ENCODE data around the gene SLC16A1. TPM values are rescaled to one million over a fixed set of nuclear protein-coding genes. Genes with fewer than 3 reads are reported as not detected.
A peak's percentile ranks its signal among the peaks of the same experiment; 100 is the strongest.

Gene SLC16A1
- total RNA-seq, 2 donors from 2014 or later = 55.6 to 70.5 TPM

DNA sequence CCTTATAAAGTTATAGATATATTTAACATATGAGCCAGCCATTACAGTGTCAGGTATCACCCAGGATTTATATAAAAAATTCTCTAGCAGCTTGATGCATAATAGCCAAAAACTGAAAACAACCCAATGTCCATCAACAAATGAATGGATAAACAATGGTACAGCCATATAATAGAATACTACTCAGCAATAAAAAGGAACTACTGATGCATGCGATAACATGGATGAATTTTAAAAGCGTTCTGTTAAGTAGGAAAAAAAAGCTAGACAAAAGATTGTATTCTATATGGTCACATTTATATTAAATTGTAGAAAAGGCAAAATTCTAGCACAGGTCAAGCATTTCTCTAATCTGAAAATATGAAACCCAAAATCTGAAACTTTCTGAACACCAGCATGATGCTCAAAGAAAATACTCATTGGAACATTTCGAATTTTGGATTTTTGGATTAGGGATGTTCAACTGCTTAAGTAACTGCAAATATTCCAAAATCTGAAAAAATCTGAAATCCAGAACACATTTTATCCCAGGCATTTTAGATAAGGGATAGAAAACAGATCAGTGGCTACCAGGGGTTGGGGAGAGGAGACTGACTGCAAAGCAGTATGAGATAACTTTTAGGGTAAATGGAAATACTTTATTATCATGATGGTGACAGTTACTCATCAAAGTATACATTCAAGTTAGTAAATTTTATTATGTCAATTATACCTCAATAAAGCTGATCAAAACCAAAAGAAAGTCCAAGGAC, 22.0 kb downstream of the SLC16A1 start:
- Mint-ChIP-seq H3K27ac (peak overlapping the region; percentile 80), H3K9me3 (no peaks in the 10 kb centered on the region), H3K27me3 (ENCODE audit: low read depth) (no peaks in the 10 kb centered on the region), H3K36me3 (ENCODE audit: insufficient read depth in 2 of 2) (peaks cover 4 to 9% of the 10 kb centered on the region in 2 donors), H3K4me1 (ENCODE audit: low read depth) (peaks cover 47% of the 10 kb centered on the region), H3K4me3 (peak overlapping the region; percentile 47 to 60)
- ATAC-seq (replicated peaks in 1 of 2) = no peak
- DNase-seq = no peak

GRCh38 chr1:112929979-112930378, 26.0 kb downstream of the SLC16A1 start:
- peaks cover 12% of the 10 kb centered on the region for H3K4me1 Mint-ChIP-seq (ENCODE audit: low read depth)
- DNase-seq = no peak

DNA sequence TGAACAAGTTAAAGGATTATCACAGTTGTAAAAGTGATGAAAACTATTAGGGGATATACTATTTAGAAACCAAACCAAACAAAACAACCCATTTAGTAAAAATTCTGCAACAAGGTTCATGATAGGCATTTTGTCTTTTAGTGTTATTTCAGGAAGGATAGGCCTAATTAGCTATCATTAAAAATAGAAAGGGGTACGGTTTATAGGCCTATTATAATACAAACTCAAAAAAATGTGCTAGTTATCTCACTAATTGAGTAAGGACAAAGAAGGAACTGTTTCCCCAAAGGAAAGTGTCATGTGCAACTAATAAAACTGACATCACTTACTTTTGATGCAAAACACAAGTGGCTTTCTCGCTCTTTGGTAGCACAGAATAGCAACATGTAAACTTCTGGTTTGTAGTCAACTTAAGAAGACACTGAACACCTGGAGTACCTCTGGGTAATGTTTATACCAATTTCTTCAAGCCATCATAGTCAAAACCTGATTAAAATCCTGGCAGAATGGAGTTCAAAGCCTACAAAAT, 28.5 kb downstream of the SLC16A1 start:
- DNase-seq = no peak
- H3K4me3 Mint-ChIP-seq = no peak overlapping the region
- H3K36me3 Mint-ChIP-seq (ENCODE audit: insufficient read depth in 2 of 2) = peaks cover 4 to 25% of the 10 kb centered on the region in 2 donors
- no peak for ATAC-seq (replicated peaks in 1 of 2)
- no peaks in the 10 kb centered on the region for H3K9me3 Mint-ChIP-seq
- H3K27me3 Mint-ChIP-seq (ENCODE audit: low read depth) = no peaks in the 10 kb centered on the region
- no peaks in the 10 kb centered on the region for H3K4me1 Mint-ChIP-seq (ENCODE audit: low read depth)
- H3K27ac Mint-ChIP-seq = peak overlapping the region; percentile 24

More at GRCh38 chr1:112929979-112930378, 26.0 kb downstream of the SLC16A1 start:
- ATAC-seq (replicated peaks in 1 of 2) = no peak
- peaks cover 5 to 24% of the 10 kb centered on the region in 2 donors for H3K36me3 Mint-ChIP-seq (ENCODE audit: insufficient read depth in 2 of 2)
- H3K9me3 Mint-ChIP-seq = no peaks in the 10 kb centered on the region
- no peak overlapping the region for H3K4me3 Mint-ChIP-seq
- H3K27me3 Mint-ChIP-seq (ENCODE audit: low read depth) = no peaks in the 10 kb centered on the region
- H3K27ac Mint-ChIP-seq = no peak overlapping the region

DNA sequence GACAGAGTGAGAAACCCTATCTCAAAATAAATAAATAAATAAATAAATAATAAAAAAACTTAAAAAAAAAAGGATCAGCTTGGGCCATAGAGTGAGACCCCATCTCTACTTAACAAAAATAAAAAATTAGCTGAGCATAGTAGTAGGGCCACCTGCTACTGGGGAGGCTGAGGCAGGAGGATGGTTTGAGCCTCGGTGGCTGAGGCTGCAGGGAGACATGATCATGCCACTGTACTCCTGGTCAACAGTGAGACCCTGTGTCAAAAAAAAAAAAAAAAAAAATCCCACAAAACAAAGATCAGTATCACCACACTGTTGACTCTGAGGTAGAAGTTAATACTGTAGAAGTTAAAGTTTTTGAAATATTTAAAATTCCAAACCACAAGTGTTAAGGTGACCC, 29.1 kb downstream of the SLC16A1 start:
- DNase-seq = no peak
- ATAC-seq (replicated peaks in 1 of 2) = no peak
- Mint-ChIP-seq H3K4me1 (ENCODE audit: low read depth) (no peaks in the 10 kb centered on the region), H3K36me3 (ENCODE audit: insufficient read depth in 2 of 2) (peaks cover 4 to 28% of the 10 kb centered on the region in 2 donors), H3K27me3 (ENCODE audit: low read depth) (no peaks in the 10 kb centered on the region), H3K4me3 (no peak overlapping the region), H3K9me3 (no peaks in the 10 kb centered on the region), H3K27ac (peak overlapping the region; percentile 24)

DNA sequence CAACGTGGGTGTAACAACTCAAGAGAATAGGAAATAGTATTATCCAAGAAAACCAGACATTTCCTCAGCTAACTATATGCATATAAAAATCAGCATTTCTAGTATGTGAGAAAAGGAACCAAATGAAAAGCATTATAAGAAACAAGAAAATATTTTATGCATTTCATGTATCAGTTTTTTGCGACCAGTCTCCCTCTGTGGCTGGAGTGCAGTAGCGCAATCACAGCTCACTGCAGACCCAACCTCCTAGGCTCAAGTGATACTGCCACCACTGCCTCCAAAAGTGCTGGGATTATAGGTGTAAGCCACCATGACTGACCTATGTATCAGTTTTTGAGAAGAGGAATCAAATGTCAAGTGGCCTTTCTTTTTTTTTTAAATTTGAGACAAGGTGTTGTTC, 31.0 kb downstream of the SLC16A1 start:
- H3K27ac Mint-ChIP-seq = no peak overlapping the region
- H3K36me3 Mint-ChIP-seq (ENCODE audit: insufficient read depth in 2 of 2) = peaks cover 5 to 30% of the 10 kb centered on the region in 2 donors
- no peak for DNase-seq

GRCh38 chr1:112923959-112924349, 32.0 kb downstream of the SLC16A1 start:
- no peaks in the 10 kb centered on the region for H3K9me3 Mint-ChIP-seq
- DNase-seq = no peak
- peaks cover 4 to 28% of the 10 kb centered on the region in 2 donors for H3K36me3 Mint-ChIP-seq (ENCODE audit: insufficient read depth in 2 of 2)
- ATAC-seq (replicated peaks in 1 of 2) = no peak
- H3K4me1 Mint-ChIP-seq (ENCODE audit: low read depth) = no peaks in the 10 kb centered on the region
- H3K4me3 Mint-ChIP-seq = no peak overlapping the region
- no peak overlapping the region for H3K27ac Mint-ChIP-seq
- H3K27me3 Mint-ChIP-seq (ENCODE audit: low read depth) = no peaks in the 10 kb centered on the region

More for the DNA sequence above, 31.0 kb downstream of the SLC16A1 start:
- Mint-ChIP-seq H3K9me3 (no peaks in the 10 kb centered on the region), H3K4me3 (no peak overlapping the region), H3K27me3 (ENCODE audit: low read depth) (no peaks in the 10 kb centered on the region), H3K4me1 (ENCODE audit: low read depth) (no peaks in the 10 kb centered on the region)
- ATAC-seq (replicated peaks in 1 of 2) = no peak

GRCh38 chr1:112923234-112923958, 32.6 kb downstream of the SLC16A1 start:
- no peak overlapping the region for H3K4me3 Mint-ChIP-seq
- no peaks in the 10 kb centered on the region for H3K27me3 Mint-ChIP-seq (ENCODE audit: low read depth)
- ATAC-seq (replicated peaks in 1 of 2) = no peak
- H3K36me3 Mint-ChIP-seq (ENCODE audit: insufficient read depth in 2 of 2) = peaks cover 3 to 28% of the 10 kb centered on the region in 2 donors
- no peak overlapping the region for H3K27ac Mint-ChIP-seq
- no peaks in the 10 kb centered on the region for H3K4me1 Mint-ChIP-seq (ENCODE audit: low read depth)
- DNase-seq = no peak
- no peaks in the 10 kb centered on the region for H3K9me3 Mint-ChIP-seq

DNA sequence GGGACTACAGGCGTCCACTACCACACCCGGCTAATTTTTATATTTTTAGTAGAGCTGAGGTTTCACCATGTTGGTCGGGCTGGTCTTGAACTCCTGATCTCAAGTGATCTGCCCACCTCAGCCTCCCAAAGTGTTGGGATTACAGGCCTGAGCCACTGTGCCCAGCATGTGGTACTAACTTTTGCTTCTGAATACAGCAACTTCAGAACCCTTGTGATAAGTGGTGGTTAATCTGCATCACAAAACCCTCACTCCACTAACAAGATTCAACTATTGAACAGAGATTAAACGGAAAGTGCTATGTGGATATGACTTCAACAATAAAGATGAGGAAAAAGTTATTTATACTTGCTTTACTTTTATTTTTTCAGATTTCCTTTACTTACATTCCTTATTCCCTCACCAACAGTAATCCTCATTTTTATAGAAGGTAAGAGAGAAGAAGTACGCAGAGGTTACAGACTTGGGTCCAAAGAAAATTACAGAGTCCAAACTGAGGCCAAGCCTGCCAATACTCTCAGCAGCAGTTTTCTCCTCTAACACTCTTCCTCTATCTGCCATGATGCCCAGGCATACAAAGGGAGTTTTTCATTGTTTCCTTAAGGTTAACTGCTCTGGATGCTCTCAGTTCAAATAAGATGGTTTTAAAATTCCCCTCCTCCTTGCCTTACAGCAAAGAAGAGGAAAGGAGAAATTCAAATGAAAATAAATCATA, 44.3 kb downstream of the SLC16A1 start:
- H3K27me3 Mint-ChIP-seq (ENCODE audit: low read depth) = no peaks in the 10 kb centered on the region
- H3K9me3 Mint-ChIP-seq = no peaks in the 10 kb centered on the region
- H3K36me3 Mint-ChIP-seq (ENCODE audit: insufficient read depth in 2 of 2) = peaks cover 5 to 11% of the 10 kb centered on the region in 2 donors
- no peak overlapping the region for H3K4me3 Mint-ChIP-seq
- no peak for DNase-seq
- H3K4me1 Mint-ChIP-seq (ENCODE audit: low read depth) = no peaks in the 10 kb centered on the region
- H3K27ac Mint-ChIP-seq = no peak overlapping the region
- no peak for ATAC-seq (replicated peaks in 1 of 2)

GRCh38 chr1:112909847-112910246, 46.1 kb downstream of the SLC16A1 start:
- ATAC-seq (replicated peaks in 1 of 2) = no peak
- Mint-ChIP-seq H3K4me1 (ENCODE audit: low read depth) (peaks cover 16% of the 10 kb centered on the region), H3K27me3 (ENCODE audit: low read depth) (no peaks in the 10 kb centered on the region), H3K4me3 (no peak overlapping the region), H3K9me3 (no peaks in the 10 kb centered on the region), H3K36me3 (ENCODE audit: insufficient read depth in 2 of 2) (peaks cover 2 to 6% of the 10 kb centered on the region in 2 donors), H3K27ac (no peak overlapping the region)
- no peak for DNase-seq

- no peaks in the 10 kb centered on the region for H3K27me3 Mint-ChIP-seq (ENCODE audit: low read depth)
- ATAC-seq (replicated peaks in 1 of 2) (no peak), DNase-seq (no peak)
- no peaks in the 10 kb centered on the region for H3K9me3 Mint-ChIP-seq
- no peak overlapping the region for H3K27ac Mint-ChIP-seq
- no peak overlapping the region for H3K4me3 Mint-ChIP-seq
- H3K36me3 Mint-ChIP-seq (ENCODE audit: insufficient read depth in 2 of 2) = peaks cover 0 to 2% of the 10 kb centered on the region in 2 donors
- peaks cover 35% of the 10 kb centered on the region for H3K4me1 Mint-ChIP-seq (ENCODE audit: low read depth)
Measured at GRCh38 chr1:112906150-112906698, 49.8 kb downstream of the SLC16A1 start.

DNA sequence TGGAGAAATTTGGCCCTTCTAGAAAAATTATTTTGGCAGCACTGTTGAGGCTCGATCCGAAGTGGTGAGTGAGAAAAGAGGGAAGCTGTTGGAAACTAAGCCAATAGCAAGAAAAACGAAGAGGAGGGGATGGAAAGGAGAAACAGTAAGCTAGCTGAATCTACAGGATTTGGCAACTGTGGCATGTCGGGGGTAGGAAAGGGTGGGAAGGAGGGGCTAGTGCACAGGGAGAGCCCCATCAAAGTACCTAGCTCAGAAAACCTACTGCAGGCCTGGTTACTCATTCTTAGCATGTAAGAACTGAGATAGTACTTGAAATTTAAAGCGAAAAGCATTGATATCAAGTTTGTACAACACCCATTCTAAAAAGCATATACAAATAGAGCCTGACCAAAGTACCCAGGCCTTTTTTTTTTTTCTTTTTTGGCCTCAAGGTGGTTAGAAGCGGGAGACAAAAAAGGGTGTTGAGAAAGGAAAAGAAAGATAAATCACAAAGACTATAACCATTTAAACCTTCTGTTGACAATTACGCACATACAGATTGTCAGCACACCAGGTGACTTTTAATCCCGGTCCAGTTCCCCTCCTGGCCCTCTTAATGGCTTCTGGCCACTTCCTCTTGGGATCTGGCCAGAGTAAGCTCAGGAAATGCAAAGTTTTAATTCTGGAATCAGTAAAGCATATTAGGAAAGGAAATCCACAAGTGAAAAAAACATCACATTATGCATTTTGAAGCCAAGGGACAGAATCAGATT, 50.4 kb downstream of the SLC16A1 start:
- Mint-ChIP-seq H3K4me1 (ENCODE audit: low read depth) (peaks cover 35% of the 10 kb centered on the region), H3K27ac (peak overlapping the region; percentile 29), H3K9me3 (no peaks in the 10 kb centered on the region), H3K27me3 (ENCODE audit: low read depth) (no peaks in the 10 kb centered on the region), H3K4me3 (peak overlapping the region in 1 of 2 donors; percentile 1), H3K36me3 (ENCODE audit: insufficient read depth in 2 of 2) (peaks cover 0 to 2% of the 10 kb centered on the region in 2 donors)
- ATAC-seq (replicated peaks in 1 of 2) = peak in 1 of 2 donors; percentile 42
- no peak for DNase-seq

DNA sequence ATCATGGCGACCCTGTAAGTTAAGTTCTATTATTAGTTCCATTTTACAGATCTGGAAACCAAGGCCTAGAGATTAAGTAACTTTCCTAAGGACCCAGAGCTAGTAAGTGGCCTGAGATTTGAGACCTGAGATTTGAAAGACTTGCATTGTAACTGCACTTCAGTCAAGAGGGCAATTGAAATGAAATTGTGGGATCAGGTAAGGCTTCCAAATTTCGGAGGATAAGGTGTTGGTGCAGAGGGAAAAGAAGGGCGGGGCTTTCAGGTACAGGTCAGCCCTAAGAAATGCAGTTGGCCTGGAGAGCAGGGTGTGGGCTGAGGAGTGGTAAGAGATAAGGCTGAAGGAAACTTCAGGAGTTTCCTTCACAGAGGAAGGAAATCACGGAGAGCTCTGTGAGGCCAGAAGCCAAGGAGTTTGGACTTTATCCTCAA, 51.1 kb downstream of the SLC16A1 start:
- ATAC-seq (replicated peaks in 1 of 2) = no peak
- Mint-ChIP-seq H3K27ac (no peak overlapping the region), H3K27me3 (ENCODE audit: low read depth) (no peaks in the 10 kb centered on the region), H3K4me3 (no peak overlapping the region), H3K36me3 (ENCODE audit: insufficient read depth in 2 of 2) (peaks cover 0 to 2% of the 10 kb centered on the region in 2 donors), H3K9me3 (no peaks in the 10 kb centered on the region), H3K4me1 (ENCODE audit: low read depth) (peaks cover 35% of the 10 kb centered on the region)
- DNase-seq = no peak

All from activated T-cell treated with anti-CD3 and anti-CD28 coated beads, Interleukin-2, amount 50 U/mL, for 72 hours (primary cell).